Upper lobe of left lung (tissue), 6 donors: ENCODE results near the gene CLSTN3. TPM values are rescaled to one million over a fixed set of nuclear protein-coding genes. Genes with fewer than 3 reads are reported as not detected.

Experiments
- ATAC-seq, 2 donors: fragments of 200-7000 bp; cut with Tn5 transposase; one replicate each; pipeline ENCODE4 v1.9.1; 2022; ENCODE audit warnings: mild to moderate bottlenecking in 2 of 2, moderate library complexity in 2 of 2; ENCODE audit not compliant: low FRiP score in 2 of 2
- DNase-seq, 2 donors: peaks; one replicate each; pipeline ENCODE4 v3.0.0-alpha.2; 2019 to 2020
- H3K27ac ChIP-seq, 4 donors: fragments of 200-600 bp; sonication (generic); one replicate each; pipeline ENCODE4 v1.5.1; 2016 to 2019
- H3K27me3 ChIP-seq, 4 donors: fragments of 200-600 bp; sonication (generic); one replicate each; pipeline ENCODE4 v1.5.1; 2017 to 2019
- H3K36me3 ChIP-seq, 4 donors: fragments of 200-600 bp; sonication (generic); one replicate each; pipeline ENCODE4 v1.5.1; 2016 to 2019
- H3K4me1 ChIP-seq, 4 donors: fragments of 200-600 bp; sonication (generic); one replicate each; pipeline ENCODE4 v1.5.1; 2018 to 2019
- H3K4me3 ChIP-seq, 4 donors: fragments of 200-600 bp; sonication (generic); one replicate each; pipeline ENCODE4 v1.5.1; 2017 to 2019; ENCODE audit warnings: mild to moderate bottlenecking in 2 of 4, moderate library complexity in 1 of 4
- H3K9me3 ChIP-seq, 4 donors: fragments of 200-600 bp; sonication (generic); one replicate each; pipeline ENCODE4 v1.5.1; 2018 to 2019
- CTCF ChIP-seq, 6 experiments: fragments of 450-650 bp in 4 of 6; fragments of 200-600 bp in 2 of 6; sonication (generic) in 2 of 6; IDR thresholded peaks; one replicate each; pipeline ENCODE4 v1.5.1; 2016 to 2019; ENCODE audit warnings: antibody characterized with exemption in 6 of 6
- EP300 ChIP-seq, 4 donors: sonication (generic); formaldehyde crosslinking; IDR thresholded peaks; one replicate each; pipeline ENCODE4 v1.5.1; 2017; ENCODE audit warnings: antibody characterized with exemption in 4 of 4, control low read depth in 2 of 4
- POLR2A ChIP-seq, 4 donors: fragments of 450-650 bp; IDR thresholded peaks; one replicate each; pipeline ENCODE4 v1.5.1; 2016 to 2017; ENCODE audit warnings: antibody characterized with exemption in 4 of 4, mild to moderate bottlenecking in 2 of 4
- POLR2AphosphoS5 ChIP-seq, 2 donors: sonication (generic); formaldehyde crosslinking; IDR thresholded peaks; one replicate each; pipeline ENCODE4 v1.5.1; 2017; ENCODE audit warnings: antibody characterized with exemption in 2 of 2
- WGBS, 2 donors: methylation state at CpG; one replicate each; pipeline ENCODE4 v1.1.5; 2017 to 2018; 5-methylcytosine and 5-hydroxymethylcytosine counted together
- total RNA-seq, 6 donors: library from RNA; depleted of rRNA in 4 of 6; stranded (reverse); fragments of >200 nt in 4 of 6; gene quantifications; one replicate each; pipeline versions ENCODE4 v1.1.0 to v1.2.1, GENCODE V29; 2016 to 2021
- donor health status: DM: no; HTN: no; CAD: no; lungs with moderate emphysema.
- donor health status: DM: no; HTN: yes; CAD: no; lungs with severe emphysema.

The CLSTN3 gene
- 100 to 1,000 TPM in 1 of 6 donors, 10 to 100 TPM in 5; 14.4 to 111 (median 39.0) TPM for total RNA-seq

GRCh38 chr12:7129872-7130691, at the start of gene CLSTN3:
Gene CLSTN3, plus strand, starts transcription at chr12:7130371. Its CDS starts 278 bp downstream, at chr12:7130649.
- DNase-seq (peak; percentile 86 to 95), ATAC-seq (peak; percentile 86)
- Histone ChIP-seq H3K36me3 (peaks cover 0 to 16% (median 3%) of the 10 kb centered on the region in 4 donors), H3K4me1 (peaks cover 19 to 28% (median 22%) of the 10 kb centered on the region in 4 donors), H3K27ac (peak within 1 kb of the TSS; percentile 53 to 84 (median 69)), H3K9me3 (no peaks in the 10 kb centered on the region), H3K4me3 (peak within 1 kb of the TSS; percentile 57 to 86 (median 70)), H3K27me3 (peaks cover 0 to 3% (median 0%) of the 10 kb centered on the region in 4 donors)
- 0 to 1% methylated on average over 11 to 33 of the region's 40 CpGs for WGBS, 2 donors
- TF ChIP-seq CTCF (IDR thresholded peaks at IDR 0.05) (no peak), POLR2AphosphoS5 (IDR thresholded peaks at IDR 0.05) (peak in 1 of 2 donors; percentile 40), EP300 (IDR thresholded peaks at IDR 0.05) (no peak), POLR2A (IDR thresholded peaks at IDR 0.05) (peak in 1 of 4 donors; percentile 52)

- Histone ChIP-seq H3K9me3 (no peaks in the 10 kb centered on the region), H3K36me3 (peaks cover 0 to 44% (median 5%) of the 10 kb centered on the region in 4 donors), H3K27ac (no peak overlapping the region), H3K4me3 (no peak overlapping the region), H3K4me1 (peaks cover 0 to 14% (median 7%) of the 10 kb centered on the region in 4 donors), H3K27me3 (no peaks in the 10 kb centered on the region)
- DNase-seq: peak in 1 of 2 donors; percentile 83
- 87% methylated on average over 9 to 14 of the region's 14 CpGs for WGBS, 2 donors
- ATAC-seq: no peak
- TF ChIP-seq CTCF (IDR thresholded peaks at IDR 0.05): no peak
- no peak for TF ChIP-seq POLR2A (IDR thresholded peaks at IDR 0.05)
- no peak for TF ChIP-seq POLR2AphosphoS5 (IDR thresholded peaks at IDR 0.05)
- no peak for TF ChIP-seq EP300 (IDR thresholded peaks at IDR 0.05)
Observed at GRCh38 chr12:7081037-7081436, 49.1 kb upstream of the CLSTN3 start.

GRCh38 chr12:7083125-7083524, 47.0 kb upstream of the CLSTN3 start:
- H3K27me3 ChIP-seq: no peaks in the 10 kb centered on the region
- H3K4me3 ChIP-seq: no peak overlapping the region
- H3K27ac ChIP-seq: no peak overlapping the region
- DNase-seq (no peak), ATAC-seq (no peak)
- H3K36me3 ChIP-seq: peaks cover 0 to 60% (median 13%) of the 10 kb centered on the region in 4 donors
- H3K9me3 ChIP-seq: no peaks in the 10 kb centered on the region
- TF ChIP-seq POLR2AphosphoS5 (IDR thresholded peaks at IDR 0.05) (no peak), POLR2A (IDR thresholded peaks at IDR 0.05) (no peak), EP300 (IDR thresholded peaks at IDR 0.05) (no peak), CTCF (IDR thresholded peaks at IDR 0.05) (no peak)
- peaks cover 0 to 14% (median 7%) of the 10 kb centered on the region in 4 donors for H3K4me1 ChIP-seq

GRCh38 chr12:7089196-7089871, 40.8 kb upstream of the CLSTN3 start:
- WGBS, 2 donors: 86 to 91% methylated on average over 4 to 11 of the region's 11 CpGs
- no peak for DNase-seq
- TF ChIP-seq EP300 (IDR thresholded peaks at IDR 0.05): no peak
- no peak for TF ChIP-seq CTCF (IDR thresholded peaks at IDR 0.05)
- no peak for TF ChIP-seq POLR2A (IDR thresholded peaks at IDR 0.05)
- TF ChIP-seq POLR2AphosphoS5 (IDR thresholded peaks at IDR 0.05): no peak
- H3K27ac ChIP-seq: peak overlapping the region; percentile 10 to 77 (median 47)
- H3K9me3 ChIP-seq: no peaks in the 10 kb centered on the region
- peak overlapping the region in 1 of 4 donors; percentile 53 for H3K4me3 ChIP-seq
- peaks cover 0 to 49% (median 23%) of the 10 kb centered on the region in 4 donors for H3K36me3 ChIP-seq
- peaks cover 19 to 36% (median 24%) of the 10 kb centered on the region in 4 donors for H3K4me1 ChIP-seq
- ATAC-seq: no peak
- H3K27me3 ChIP-seq: no peaks in the 10 kb centered on the region
